ENCODE data around the gene ZBTB18.
A peak's percentile ranks its signal among the peaks of the same experiment; 100 is the strongest.

The ZBTB18 gene

GRCh38 chr1:244100276-244100675 is 49.2 kb downstream of the ZBTB18 start:
- Histone ChIP-seq H4K8ac (ENCODE audit: low read length) (no peak overlapping the region), H3K23ac (ENCODE audit: low read length in 2 of 2) (no peak overlapping the region), H3K18ac (ENCODE audit: low read depth in 1 of 2, low read length in 2 of 2) (no peak overlapping the region), H2BK5ac (ENCODE audit: low read depth, low read length, poor library complexity, severe bottlenecking) (no peak overlapping the region), H3K4ac (ENCODE audit: low read depth in 1 of 2, low read length in 2 of 2) (no peak overlapping the region), H2BK12ac (ENCODE audit: low read length in 2 of 2) (no peak overlapping the region), H3K27ac (ENCODE audit: low read length, poor library complexity, severe bottlenecking) (no peak overlapping the region), H2BK120ac (ENCODE audit: low read depth, low read length) (no peak overlapping the region), H2AFZ (ENCODE audit: low read depth, low read length) (no peak overlapping the region), H3K27me3 (ENCODE audit: control insufficient read depth in 1 of 2, insufficient read depth in 1 of 2, low read length in 2 of 2) (peaks cover 0 to 35% of the 10 kb centered on the region in 2 experiments), H3K4me2 (ENCODE audit: low read length, poor library complexity, severe bottlenecking) (no peak overlapping the region), H2AK5ac (ENCODE audit: low read length, severe bottlenecking) (no peak overlapping the region), H3K4me1 (ENCODE audit: control insufficient read depth, insufficient read depth, low read depth, low read length) (peaks cover 23% of the 10 kb centered on the region), H3K9me3 (ENCODE audit: control insufficient read depth, low read length) (no peaks in the 10 kb centered on the region), H3K9ac (ENCODE audit: low read length) (no peak overlapping the region), H3K79me1 (replicated peaks; ENCODE audit: low read length, poor library complexity, severe bottlenecking) (no peaks in the 10 kb centered on the region), H2BK15ac (ENCODE audit: low read depth, poor library complexity, severe bottlenecking) (no peak overlapping the region), H4K91ac (ENCODE audit: low read length) (no peak overlapping the region), H3K36me3 (ENCODE audit: control insufficient read depth in 1 of 2, insufficient read depth in 2 of 2, low read depth in 1 of 2, low read length in 2 of 2) (no peaks in the 10 kb centered on the region), H3K4me3 (ENCODE audit: insufficient read depth in 1 of 2, low read depth in 1 of 2, low read length in 2 of 2) (peak overlapping the region in 1 of 2 experiments; percentile 56), H3K14ac (ENCODE audit: low read length in 2 of 2) (no peak overlapping the region)
- no peak for DNase-seq
- 31% methylated on average over 3 of the region's 5 CpGs for WGBS

GRCh38 chr1:244100704-244101453 is 49.8 kb downstream of the ZBTB18 start:
- H3K27ac ChIP-seq (ENCODE audit: low read length, poor library complexity, severe bottlenecking): peak overlapping the region; percentile 44
- peak overlapping the region; percentile 49 to 75 for H2BK12ac ChIP-seq (ENCODE audit: low read length in 2 of 2)
- DNase-seq: peak; percentile 57
- no peak overlapping the region for H4K91ac ChIP-seq (ENCODE audit: low read length)
- H3K9ac ChIP-seq (ENCODE audit: low read length): peak overlapping the region; percentile 17
- H2AFZ ChIP-seq (ENCODE audit: low read depth, low read length): peak overlapping the region; percentile 66
- H3K4me1 ChIP-seq (ENCODE audit: control insufficient read depth, insufficient read depth, low read depth, low read length): peaks cover 24% of the 10 kb centered on the region
- peak overlapping the region; percentile 3 to 81 for H3K18ac ChIP-seq (ENCODE audit: low read depth in 1 of 2, low read length in 2 of 2)
- no peaks in the 10 kb centered on the region for H3K79me1 ChIP-seq (replicated peaks; ENCODE audit: low read length, poor library complexity, severe bottlenecking)
- H4K8ac ChIP-seq (ENCODE audit: low read length): peak overlapping the region; percentile 16
- peak overlapping the region; percentile 25 for H2AK5ac ChIP-seq (ENCODE audit: low read length, severe bottlenecking)
- no peaks in the 10 kb centered on the region for H3K36me3 ChIP-seq (ENCODE audit: control insufficient read depth in 1 of 2, insufficient read depth in 2 of 2, low read depth in 1 of 2, low read length in 2 of 2)
- 54% methylated on average over 12 of the region's 18 CpGs for WGBS
- H2BK15ac ChIP-seq (ENCODE audit: low read depth, poor library complexity, severe bottlenecking): peak overlapping the region; percentile 87
- peaks cover 0 to 38% of the 10 kb centered on the region in 2 experiments for H3K27me3 ChIP-seq (ENCODE audit: control insufficient read depth in 1 of 2, insufficient read depth in 1 of 2, low read length in 2 of 2)
- H2BK5ac ChIP-seq (ENCODE audit: low read depth, low read length, poor library complexity, severe bottlenecking): no peak overlapping the region
- peak overlapping the region in 1 of 2 experiments; percentile 40 for H3K4ac ChIP-seq (ENCODE audit: low read depth in 1 of 2, low read length in 2 of 2)
- no peaks in the 10 kb centered on the region for H3K9me3 ChIP-seq (ENCODE audit: control insufficient read depth, low read length)
- peak overlapping the region; percentile 58 for H2BK120ac ChIP-seq (ENCODE audit: low read depth, low read length)
- H3K14ac ChIP-seq (ENCODE audit: low read length in 2 of 2): peak overlapping the region in 1 of 2 experiments; percentile 11
- H3K4me3 ChIP-seq (ENCODE audit: insufficient read depth in 1 of 2, low read depth in 1 of 2, low read length in 2 of 2): peak overlapping the region in 1 of 2 experiments; percentile 56
- peak overlapping the region; percentile 21 for H3K4me2 ChIP-seq (ENCODE audit: low read length, poor library complexity, severe bottlenecking)
- no peak overlapping the region for H3K23ac ChIP-seq (ENCODE audit: low read length in 2 of 2)

DNA sequence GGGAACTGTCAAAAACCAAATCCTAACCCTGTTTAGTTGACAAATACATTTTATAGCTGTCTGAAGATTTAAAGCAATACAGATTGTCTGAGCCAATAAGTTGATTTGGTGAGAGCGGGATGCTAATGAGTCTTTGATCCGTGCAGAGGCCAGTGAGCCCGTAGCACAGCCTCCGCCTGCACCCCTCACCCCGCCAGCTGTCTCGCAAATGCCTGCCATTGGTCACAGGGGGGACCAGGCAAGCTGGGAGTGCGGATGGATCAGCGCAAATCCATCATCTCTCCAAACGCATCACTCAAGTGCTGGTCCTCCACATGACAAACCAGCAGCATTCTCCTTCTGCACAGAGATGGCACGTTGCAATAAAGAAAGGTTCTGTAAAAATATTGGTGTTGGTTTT is 51.0 kb downstream of the ZBTB18 start:
- Histone ChIP-seq H3K18ac (ENCODE audit: low read depth in 1 of 2, low read length in 2 of 2) (peak overlapping the region in 1 of 2 experiments; percentile 15), H2BK120ac (ENCODE audit: low read depth, low read length) (no peak overlapping the region), H3K4me2 (ENCODE audit: low read length, poor library complexity, severe bottlenecking) (no peak overlapping the region), H3K4me1 (ENCODE audit: control insufficient read depth, insufficient read depth, low read depth, low read length) (peaks cover 24% of the 10 kb centered on the region), H3K23ac (ENCODE audit: low read length in 2 of 2) (no peak overlapping the region), H3K79me1 (replicated peaks; ENCODE audit: low read length, poor library complexity, severe bottlenecking) (no peaks in the 10 kb centered on the region), H3K9ac (ENCODE audit: low read length) (no peak overlapping the region), H4K91ac (ENCODE audit: low read length) (no peak overlapping the region), H3K27me3 (ENCODE audit: control insufficient read depth in 1 of 2, insufficient read depth in 1 of 2, low read length in 2 of 2) (peaks cover 0 to 36% of the 10 kb centered on the region in 2 experiments), H3K9me3 (ENCODE audit: control insufficient read depth, low read length) (no peaks in the 10 kb centered on the region), H3K4ac (ENCODE audit: low read depth in 1 of 2, low read length in 2 of 2) (no peak overlapping the region), H2AFZ (ENCODE audit: low read depth, low read length) (no peak overlapping the region), H2BK12ac (ENCODE audit: low read length in 2 of 2) (peak overlapping the region in 1 of 2 experiments; percentile 23), H3K36me3 (ENCODE audit: control insufficient read depth in 1 of 2, insufficient read depth in 2 of 2, low read depth in 1 of 2, low read length in 2 of 2) (no peaks in the 10 kb centered on the region), H3K27ac (ENCODE audit: low read length, poor library complexity, severe bottlenecking) (no peak overlapping the region), H2BK5ac (ENCODE audit: low read depth, low read length, poor library complexity, severe bottlenecking) (no peak overlapping the region), H4K8ac (ENCODE audit: low read length) (no peak overlapping the region), H2BK15ac (ENCODE audit: low read depth, poor library complexity, severe bottlenecking) (no peak overlapping the region), H2AK5ac (ENCODE audit: low read length, severe bottlenecking) (peak overlapping the region; percentile 3), H3K4me3 (ENCODE audit: insufficient read depth in 1 of 2, low read depth in 1 of 2, low read length in 2 of 2) (no peak overlapping the region), H3K14ac (ENCODE audit: low read length in 2 of 2) (no peak overlapping the region)
- WGBS: 87% methylated on average over 8 of the region's 10 CpGs
- no peak for DNase-seq

GRCh38 chr1:244102468-244102867 is 51.4 kb downstream of the ZBTB18 start:
- Histone ChIP-seq H3K4ac (ENCODE audit: low read depth in 1 of 2, low read length in 2 of 2) (peak overlapping the region in 1 of 2 experiments; percentile 58), H3K18ac (ENCODE audit: low read depth in 1 of 2, low read length in 2 of 2) (peak overlapping the region in 1 of 2 experiments; percentile 67), H3K9me3 (ENCODE audit: control insufficient read depth, low read length) (no peaks in the 10 kb centered on the region), H3K4me1 (ENCODE audit: control insufficient read depth, insufficient read depth, low read depth, low read length) (peaks cover 24% of the 10 kb centered on the region), H4K91ac (ENCODE audit: low read length) (peak overlapping the region; percentile 71), H2AK5ac (ENCODE audit: low read length, severe bottlenecking) (peak overlapping the region; percentile 67), H3K27me3 (ENCODE audit: control insufficient read depth in 1 of 2, insufficient read depth in 1 of 2, low read length in 2 of 2) (peaks cover 0 to 34% of the 10 kb centered on the region in 2 experiments), H3K4me2 (ENCODE audit: low read length, poor library complexity, severe bottlenecking) (no peak overlapping the region), H2BK5ac (ENCODE audit: low read depth, low read length, poor library complexity, severe bottlenecking) (no peak overlapping the region), H2BK12ac (ENCODE audit: low read length in 2 of 2) (peak overlapping the region in 1 of 2 experiments; percentile 51), H3K4me3 (ENCODE audit: insufficient read depth in 1 of 2, low read depth in 1 of 2, low read length in 2 of 2) (no peak overlapping the region), H2BK120ac (ENCODE audit: low read depth, low read length) (no peak overlapping the region), H3K79me1 (replicated peaks; ENCODE audit: low read length, poor library complexity, severe bottlenecking) (no peaks in the 10 kb centered on the region), H3K36me3 (ENCODE audit: control insufficient read depth in 1 of 2, insufficient read depth in 2 of 2, low read depth in 1 of 2, low read length in 2 of 2) (no peaks in the 10 kb centered on the region), H3K27ac (ENCODE audit: low read length, poor library complexity, severe bottlenecking) (peak overlapping the region; percentile 12), H3K14ac (ENCODE audit: low read length in 2 of 2) (no peak overlapping the region), H2BK15ac (ENCODE audit: low read depth, poor library complexity, severe bottlenecking) (peak overlapping the region; percentile 17), H3K9ac (ENCODE audit: low read length) (no peak overlapping the region), H4K8ac (ENCODE audit: low read length) (peak overlapping the region; percentile 53), H3K23ac (ENCODE audit: low read length in 2 of 2) (peak overlapping the region in 1 of 2 experiments; percentile 9), H2AFZ (ENCODE audit: low read depth, low read length) (no peak overlapping the region)
- WGBS: 55% methylated on average over 7 of the region's 14 CpGs
- peak; percentile 28 for DNase-seq

Data from mesenchymal stem cell (in vitro differentiated cells and primary cell).